ENCODE data around the gene GANC. TPM values are rescaled to one million over a fixed set of nuclear protein-coding genes. Genes with fewer than 3 reads are reported as not detected.

GANC gene
- total and polyA plus RNA-seq, 5 donors = 7.4 to 24.3 (median 20.8) TPM

DNA sequence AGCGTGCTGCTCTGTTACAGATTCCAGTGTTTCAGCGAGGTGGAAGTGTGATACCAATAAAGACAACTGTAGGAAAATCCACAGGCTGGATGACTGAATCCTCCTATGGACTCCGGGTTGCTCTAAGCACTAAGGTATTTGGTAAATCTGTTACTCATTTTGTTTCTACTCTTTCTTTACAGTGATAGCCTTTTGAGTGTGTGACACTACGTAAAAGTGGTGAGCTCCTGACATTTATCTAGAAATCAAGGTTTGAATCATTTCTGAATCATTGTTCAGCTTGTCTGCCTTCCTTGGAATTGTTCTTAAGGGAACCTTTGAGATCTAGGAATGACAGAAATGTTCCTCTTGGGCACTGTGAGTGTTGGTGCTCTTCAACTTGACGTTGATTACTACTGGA, 75.1 kb downstream of the GANC start:
- no peak overlapping the region for H3K27ac ChIP-seq (ENCODE audit: low read length)
- 88% methylated on average over 5 of the region's 5 CpGs for WGBS
- H3K27me3 ChIP-seq (ENCODE audit: control insufficient read depth, insufficient read depth) = no peaks in the 10 kb centered on the region
- no peak for DNase-seq
- H3K4me3 ChIP-seq (ENCODE audit: low read length) = no peak overlapping the region
- no peaks in the 10 kb centered on the region for H3K4me1 ChIP-seq (ENCODE audit: control insufficient read depth, insufficient read depth, low read length)
- H3K9me3 ChIP-seq (ENCODE audit: control insufficient read depth, low read length) = no peaks in the 10 kb centered on the region
- no peak for ATAC-seq
- intact Hi-C loops (cut with DNase I) = no loop called here

- Histone ChIP-seq H3K27ac (ENCODE audit: low read length) (no peak overlapping the region), H3K4me3 (ENCODE audit: low read length) (no peak overlapping the region), H3K9me3 (ENCODE audit: control insufficient read depth, low read length) (no peaks in the 10 kb centered on the region), H3K27me3 (ENCODE audit: control insufficient read depth, insufficient read depth) (no peaks in the 10 kb centered on the region), H3K4me1 (ENCODE audit: control insufficient read depth, insufficient read depth, low read length) (no peaks in the 10 kb centered on the region)
- intact Hi-C loops (cut with DNase I) = no loop called here
- WGBS = 93% methylated on average over 2 of the region's 2 CpGs
- ATAC-seq = no peak
- no peak for DNase-seq
These were observed 76.2 kb downstream of the GANC start for GRCh38 chr15:42349186-42349585.

DNA sequence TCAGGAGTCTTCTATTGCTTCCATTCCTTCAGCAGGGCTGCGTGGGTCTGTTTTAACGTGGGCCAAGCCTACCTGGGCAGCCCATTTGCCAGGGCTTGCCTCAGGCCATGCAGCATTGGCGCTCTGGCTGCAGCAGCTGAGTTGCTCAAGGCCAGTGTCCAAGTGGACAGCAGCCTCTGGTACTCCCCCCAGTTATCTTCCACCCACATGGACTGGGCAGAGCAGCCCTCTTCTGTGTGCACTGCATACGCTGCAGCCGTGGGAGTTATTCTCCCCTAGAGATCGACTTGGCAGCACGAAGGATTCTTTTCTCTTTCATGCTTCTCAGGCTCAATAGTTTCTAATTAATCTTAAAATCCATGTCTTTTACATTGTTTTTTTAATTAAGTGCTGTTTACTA, 79.4 kb downstream of the GANC start:
- DNase-seq (no peak), ATAC-seq (no peak)
- Histone ChIP-seq H3K4me3 (ENCODE audit: low read length) (no peak overlapping the region), H3K4me1 (ENCODE audit: control insufficient read depth, insufficient read depth, low read length) (no peaks in the 10 kb centered on the region), H3K27me3 (ENCODE audit: control insufficient read depth, insufficient read depth) (no peaks in the 10 kb centered on the region), H3K27ac (ENCODE audit: low read length) (no peak overlapping the region), H3K9me3 (ENCODE audit: control insufficient read depth, low read length) (no peaks in the 10 kb centered on the region)
- intact Hi-C loops (cut with DNase I) = no loop called here
- WGBS = 67% methylated on average over 7 of the region's 7 CpGs

GRCh38 chr15:42353061-42353460, 80.1 kb downstream of the GANC start:
- Histone ChIP-seq H3K9me3 (ENCODE audit: control insufficient read depth, low read length) (no peaks in the 10 kb centered on the region), H3K27me3 (ENCODE audit: control insufficient read depth, insufficient read depth) (no peaks in the 10 kb centered on the region), H3K27ac (ENCODE audit: low read length) (no peak overlapping the region), H3K4me1 (ENCODE audit: control insufficient read depth, insufficient read depth, low read length) (no peaks in the 10 kb centered on the region), H3K4me3 (ENCODE audit: low read length) (no peak overlapping the region)
- WGBS = 70% methylated on average over 6 of the region's 6 CpGs
- intact Hi-C loops (cut with DNase I) = no loop called here
- no peak for DNase-seq
- ATAC-seq = no peak

GRCh38 chr15:42354824-42355223, 81.8 kb downstream of the GANC start:
- WGBS = 60% methylated on average over 2 of the region's 2 CpGs
- ATAC-seq = no peak
- no peaks in the 10 kb centered on the region for H3K27me3 ChIP-seq (ENCODE audit: control insufficient read depth, insufficient read depth)
- intact Hi-C loops (cut with DNase I) = no loop called here
- H3K4me3 ChIP-seq (ENCODE audit: low read length) = no peak overlapping the region
- DNase-seq = no peak
- H3K9me3 ChIP-seq (ENCODE audit: control insufficient read depth, low read length) = no peaks in the 10 kb centered on the region
- H3K4me1 ChIP-seq (ENCODE audit: control insufficient read depth, insufficient read depth, low read length) = no peaks in the 10 kb centered on the region
- no peak overlapping the region for H3K27ac ChIP-seq (ENCODE audit: low read length)

GRCh38 chr15:42355291-42355690, 82.3 kb downstream of the GANC start:
- intact Hi-C loops (cut with DNase I) = no loop called here
- ATAC-seq = no peak
- Histone ChIP-seq H3K27me3 (ENCODE audit: control insufficient read depth, insufficient read depth) (no peaks in the 10 kb centered on the region), H3K9me3 (ENCODE audit: control insufficient read depth, low read length) (no peaks in the 10 kb centered on the region), H3K4me1 (ENCODE audit: control insufficient read depth, insufficient read depth, low read length) (no peaks in the 10 kb centered on the region), H3K27ac (ENCODE audit: low read length) (no peak overlapping the region), H3K4me3 (ENCODE audit: low read length) (no peak overlapping the region)
- no peak for DNase-seq
- WGBS = 85% methylated on average over 6 of the region's 6 CpGs

GRCh38 chr15:42356851-42357250, 83.8 kb downstream of the GANC start:
- H3K27ac ChIP-seq (ENCODE audit: low read length) = no peak overlapping the region
- ATAC-seq = no peak

DNA sequence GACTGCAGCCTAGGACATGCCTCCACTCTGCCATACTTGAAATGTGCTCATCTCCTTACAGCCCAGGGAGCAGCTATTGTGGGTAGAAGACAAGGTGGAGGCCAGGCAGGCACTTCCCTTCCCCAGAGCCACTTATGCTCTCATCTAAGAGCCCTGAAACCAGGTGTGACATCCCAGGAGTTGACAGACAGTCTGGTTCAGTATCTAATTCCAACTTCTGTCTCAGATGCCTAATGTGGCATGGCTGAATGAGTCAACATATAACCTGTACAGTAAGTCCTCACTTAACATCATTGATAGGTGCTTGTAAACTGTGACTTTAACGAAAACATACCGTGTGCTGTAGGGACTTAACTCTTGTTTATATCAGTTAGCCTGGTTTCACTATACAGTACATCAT, 85.1 kb downstream of the GANC start:
- Histone ChIP-seq H3K27me3 (ENCODE audit: control insufficient read depth, insufficient read depth) (no peaks in the 10 kb centered on the region), H3K9me3 (ENCODE audit: control insufficient read depth, low read length) (no peaks in the 10 kb centered on the region), H3K27ac (ENCODE audit: low read length) (no peak overlapping the region), H3K4me1 (ENCODE audit: control insufficient read depth, insufficient read depth, low read length) (no peaks in the 10 kb centered on the region), H3K4me3 (ENCODE audit: low read length) (no peak overlapping the region)
- WGBS = 86% methylated on average over 2 of the region's 2 CpGs
- DNase-seq (no peak), ATAC-seq (no peak)
- intact Hi-C loops (cut with DNase I) = no loop called here

More at GRCh38 chr15:42356851-42357250, 83.8 kb downstream of the GANC start:
- no peak for DNase-seq
- Histone ChIP-seq H3K9me3 (ENCODE audit: control insufficient read depth, low read length) (no peaks in the 10 kb centered on the region), H3K4me1 (ENCODE audit: control insufficient read depth, insufficient read depth, low read length) (no peaks in the 10 kb centered on the region), H3K4me3 (ENCODE audit: low read length) (no peak overlapping the region), H3K27me3 (ENCODE audit: control insufficient read depth, insufficient read depth) (no peaks in the 10 kb centered on the region)
- intact Hi-C loops (cut with DNase I) = no loop called here
- WGBS = 69% methylated on average over 5 of the region's 5 CpGs

DNA sequence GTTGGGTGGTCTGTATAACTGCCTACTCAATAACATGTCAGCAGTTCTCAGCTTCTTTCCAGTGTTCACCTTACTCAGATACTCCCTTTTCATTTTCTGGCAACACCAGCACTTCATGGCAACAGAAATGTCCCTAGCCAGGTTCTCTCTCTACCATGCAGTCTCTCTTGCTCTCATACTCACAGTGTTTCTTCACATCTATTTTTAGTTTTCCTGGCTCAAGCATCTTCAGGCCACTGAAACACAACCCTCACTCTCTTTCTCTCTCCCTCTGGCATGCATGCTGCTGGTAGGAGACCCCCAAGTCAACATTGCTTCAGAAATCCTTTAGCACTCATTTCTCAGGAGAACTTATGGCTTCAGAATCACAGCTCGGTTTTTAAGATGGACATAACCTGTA, 86.2 kb downstream of the GANC start, which contains the start of gene CAPN3:
TSS of gene CAPN3 (plus strand) at position 253 of the 400 bp plus-strand sequence. CDS start 305 bp downstream, outside the sequence.
- Histone ChIP-seq H3K9me3 (ENCODE audit: control insufficient read depth, low read length) (no peaks in the 10 kb centered on the region), H3K27ac (ENCODE audit: low read length) (no peak within 1 kb of the TSS), H3K4me3 (ENCODE audit: low read length) (peak within 1 kb of the TSS; percentile 21), H3K27me3 (ENCODE audit: control insufficient read depth, insufficient read depth) (no peaks in the 10 kb centered on the region), H3K4me1 (ENCODE audit: control insufficient read depth, insufficient read depth, low read length) (no peaks in the 10 kb centered on the region)
- ATAC-seq (peak; percentile 57 to 65), DNase-seq (no peak)
- WGBS = 72% methylated on average over 1 of the region's 1 CpG
- intact Hi-C loops (cut with DNase I) = no loop called here

- H3K4me3 ChIP-seq (ENCODE audit: low read length) = peak overlapping the region; percentile 21
- 45% methylated on average over 7 of the region's 7 CpGs for WGBS
- DNase-seq (peak in 1 of 3 donors; percentile 56), ATAC-seq (peak; percentile 42 to 48)
- H3K27me3 ChIP-seq (ENCODE audit: control insufficient read depth, insufficient read depth) = no peaks in the 10 kb centered on the region
- H3K4me1 ChIP-seq (ENCODE audit: control insufficient read depth, insufficient read depth, low read length) = no peaks in the 10 kb centered on the region
- H3K9me3 ChIP-seq (ENCODE audit: control insufficient read depth, low read length) = no peaks in the 10 kb centered on the region
- H3K27ac ChIP-seq (ENCODE audit: low read length) = no peak overlapping the region
- intact Hi-C loops (cut with DNase I) = no loop called here
These were observed 87.0 kb downstream of the GANC start for GRCh38 chr15:42359985-42360384.

- Histone ChIP-seq H3K9me3 (ENCODE audit: control insufficient read depth, low read length) (no peaks in the 10 kb centered on the region), H3K4me3 (ENCODE audit: low read length) (no peak overlapping the region), H3K27ac (ENCODE audit: low read length) (no peak overlapping the region), H3K4me1 (ENCODE audit: control insufficient read depth, insufficient read depth, low read length) (no peaks in the 10 kb centered on the region), H3K27me3 (ENCODE audit: control insufficient read depth, insufficient read depth) (no peaks in the 10 kb centered on the region)
- 86% methylated on average over 5 of the region's 5 CpGs for WGBS
- intact Hi-C loops (cut with DNase I) = no loop called here
- ATAC-seq (no peak), DNase-seq (no peak)
These were observed 87.6 kb downstream of the GANC start for GRCh38 chr15:42360535-42361112.

DNA sequence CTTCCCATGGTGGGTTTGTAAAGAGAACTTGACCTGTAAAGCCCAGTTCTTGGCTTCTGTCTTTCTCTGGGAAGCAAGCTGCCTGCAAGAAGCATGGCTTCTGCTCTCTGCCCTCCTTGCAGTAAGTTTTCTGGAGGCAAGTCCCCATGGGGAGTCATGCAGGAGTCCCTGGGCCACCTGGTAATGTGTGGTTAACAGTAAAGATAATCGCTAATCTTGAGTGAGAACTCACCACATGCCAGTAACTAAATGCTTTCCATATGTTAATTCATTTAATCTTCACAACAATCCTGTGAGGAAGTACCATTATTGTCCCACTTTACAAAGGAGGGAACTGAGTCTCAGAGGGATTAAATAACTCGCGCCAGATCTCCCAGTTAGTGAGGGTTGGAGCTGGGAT, 90.5 kb downstream of the GANC start:
- no peak overlapping the region for H3K4me3 ChIP-seq (ENCODE audit: low read length)
- no peaks in the 10 kb centered on the region for H3K9me3 ChIP-seq (ENCODE audit: control insufficient read depth, low read length)
- no peaks in the 10 kb centered on the region for H3K27me3 ChIP-seq (ENCODE audit: control insufficient read depth, insufficient read depth)
- WGBS = 80% methylated on average over 3 of the region's 3 CpGs
- DNase-seq = no peak
- no peak overlapping the region for H3K27ac ChIP-seq (ENCODE audit: low read length)
- no peaks in the 10 kb centered on the region for H3K4me1 ChIP-seq (ENCODE audit: control insufficient read depth, insufficient read depth, low read length)
- ATAC-seq = no peak
- intact Hi-C loops (cut with DNase I) = no loop called here
